ENCODE results near the gene ARHGEF12.

The ARHGEF12 gene

DNA sequence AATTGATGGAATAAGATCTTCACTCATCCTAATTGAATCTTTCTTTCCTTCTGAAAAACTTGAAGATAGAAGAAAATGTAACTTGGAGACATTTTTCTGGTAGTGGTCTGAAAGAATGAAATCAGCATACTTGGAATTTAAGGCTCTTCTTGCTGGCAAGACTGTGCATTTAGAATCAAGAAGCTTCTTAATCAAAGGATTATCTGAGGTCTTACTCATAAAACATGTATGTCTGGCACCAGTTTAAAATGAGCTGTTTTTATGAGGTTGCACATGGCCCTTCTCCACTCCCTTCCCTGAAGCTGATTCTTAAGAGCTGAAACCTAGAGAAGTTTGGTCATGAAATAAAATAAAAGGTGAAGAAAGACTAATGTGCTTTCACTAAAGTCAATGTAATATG, 77.3 kb downstream of the ARHGEF12 start:
- Histone ChIP-seq H4K20me1 (ENCODE audit: insufficient read depth, low read length) (no peaks in the 10 kb centered on the region), H2AFZ (ENCODE audit: low read depth, low read length) (no peak overlapping the region), H3K27ac (ENCODE audit: low read length) (no peak overlapping the region), H3K9me3 (ENCODE audit: insufficient read depth, low read length) (no peaks in the 10 kb centered on the region), H3K4me1 (ENCODE audit: low read length) (no peaks in the 10 kb centered on the region), H3K27me3 (ENCODE audit: low read depth, low read length) (no peaks in the 10 kb centered on the region), H3K36me3 (replicated peaks; ENCODE audit: low read depth, low read length) (no peaks in the 10 kb centered on the region), H3K4me3 (ENCODE audit: low read length) (no peak overlapping the region), H3K4me2 (ENCODE audit: low read length) (no peak overlapping the region), H3K79me2 (ENCODE audit: low read length) (no peaks in the 10 kb centered on the region), H3K9ac (ENCODE audit: low read length) (no peak overlapping the region)
- TF ChIP-seq EZH2phosphoT487 (IDR thresholded peaks at IDR 0.05; ENCODE audit: low read depth), result no peak
- TF ChIP-seq, protein P1, sequence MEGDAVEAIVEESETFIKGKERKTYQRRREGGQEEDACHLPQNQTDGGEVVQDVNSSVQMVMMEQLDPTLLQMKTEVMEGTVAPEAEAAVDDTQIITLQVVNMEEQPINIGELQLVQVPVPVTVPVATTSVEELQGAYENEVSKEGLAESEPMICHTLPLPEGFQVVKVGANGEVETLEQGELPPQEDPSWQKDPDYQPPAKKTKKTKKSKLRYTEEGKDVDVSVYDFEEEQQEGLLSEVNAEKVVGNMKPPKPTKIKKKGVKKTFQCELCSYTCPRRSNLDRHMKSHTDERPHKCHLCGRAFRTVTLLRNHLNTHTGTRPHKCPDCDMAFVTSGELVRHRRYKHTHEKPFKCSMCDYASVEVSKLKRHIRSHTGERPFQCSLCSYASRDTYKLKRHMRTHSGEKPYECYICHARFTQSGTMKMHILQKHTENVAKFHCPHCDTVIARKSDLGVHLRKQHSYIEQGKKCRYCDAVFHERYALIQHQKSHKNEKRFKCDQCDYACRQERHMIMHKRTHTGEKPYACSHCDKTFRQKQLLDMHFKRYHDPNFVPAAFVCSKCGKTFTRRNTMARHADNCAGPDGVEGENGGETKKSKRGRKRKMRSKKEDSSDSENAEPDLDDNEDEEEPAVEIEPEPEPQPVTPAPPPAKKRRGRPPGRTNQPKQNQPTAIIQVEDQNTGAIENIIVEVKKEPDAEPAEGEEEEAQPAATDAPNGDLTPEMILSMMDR (IDR thresholded peaks at IDR 0.05; ENCODE audit: low read depth, low read length), result no peak

DNA sequence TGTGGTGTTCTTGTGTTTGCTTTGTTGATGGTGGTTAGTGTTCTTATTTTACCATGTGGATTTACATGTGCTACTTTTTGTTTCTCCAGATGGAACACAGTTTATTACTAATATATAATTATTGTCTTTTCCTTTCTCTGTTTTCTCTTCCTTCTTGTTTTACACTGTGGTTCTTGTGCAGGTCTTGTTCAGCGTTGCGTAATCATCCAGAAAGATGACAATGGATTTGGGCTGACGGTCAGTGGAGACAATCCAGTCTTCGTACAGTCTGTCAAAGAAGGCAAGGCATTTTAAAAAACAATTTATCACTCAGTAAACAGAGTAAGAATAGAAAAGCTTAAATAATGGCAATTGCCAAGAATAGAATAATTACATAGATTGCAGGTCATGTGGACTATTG, 84.4 kb downstream of the ARHGEF12 start:
- Histone ChIP-seq H3K27ac (ENCODE audit: low read length) (no peak overlapping the region), H3K79me2 (ENCODE audit: low read length) (no peaks in the 10 kb centered on the region), H2AFZ (ENCODE audit: low read depth, low read length) (no peak overlapping the region), H3K27me3 (ENCODE audit: low read depth, low read length) (no peaks in the 10 kb centered on the region), H3K4me1 (ENCODE audit: low read length) (peaks cover 11% of the 10 kb centered on the region), H3K4me2 (ENCODE audit: low read length) (no peak overlapping the region), H4K20me1 (ENCODE audit: insufficient read depth, low read length) (no peaks in the 10 kb centered on the region), H3K4me3 (ENCODE audit: low read length) (no peak overlapping the region), H3K36me3 (replicated peaks; ENCODE audit: low read depth, low read length) (peaks cover 2% of the 10 kb centered on the region), H3K9ac (ENCODE audit: low read length) (no peak overlapping the region), H3K9me3 (ENCODE audit: insufficient read depth, low read length) (no peaks in the 10 kb centered on the region)
- TF ChIP-seq, protein P1 (IDR thresholded peaks at IDR 0.05; ENCODE audit: low read depth, low read length), result no peak
- TF ChIP-seq EZH2phosphoT487 (IDR thresholded peaks at IDR 0.05; ENCODE audit: low read depth), result no peak

DNA sequence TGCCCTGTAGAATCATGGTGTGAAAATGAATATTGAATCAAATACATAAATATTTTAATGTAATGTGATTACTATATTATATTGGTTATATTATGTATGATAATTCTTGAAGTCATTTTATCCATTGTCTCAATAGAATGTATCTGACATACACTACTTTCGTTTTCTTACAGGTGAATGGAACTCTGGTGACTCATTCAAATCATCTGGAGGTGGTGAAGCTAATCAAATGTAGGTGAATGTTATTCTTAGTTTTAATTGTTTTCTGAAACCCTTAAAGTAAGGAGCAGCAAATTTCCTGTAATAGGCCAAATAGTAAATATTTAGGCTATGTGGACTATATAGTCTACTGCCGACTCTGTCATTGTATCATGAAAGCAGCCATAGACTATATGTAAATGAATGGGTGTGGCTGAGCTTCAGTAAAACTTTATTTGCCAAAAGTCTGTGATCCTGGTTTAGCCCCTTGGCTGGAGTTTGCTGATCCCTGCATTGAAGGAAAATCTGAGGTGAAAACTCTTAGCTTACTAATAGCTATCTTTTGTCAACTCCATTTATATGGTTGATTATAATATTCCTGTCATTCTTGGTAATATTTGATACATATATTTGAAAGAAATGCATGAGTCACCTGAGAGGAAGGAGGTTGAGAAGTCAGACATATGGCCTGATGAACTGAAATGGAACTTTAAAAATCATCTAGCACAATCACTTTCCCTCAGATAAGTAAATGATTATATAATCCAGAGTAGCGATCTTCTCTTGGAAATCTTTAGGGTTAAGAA, 88.2 kb downstream of the ARHGEF12 start:
- Histone ChIP-seq H3K4me3 (ENCODE audit: low read length) (no peak overlapping the region), H3K27ac (ENCODE audit: low read length) (no peak overlapping the region)
- TF ChIP-seq, protein P1 (IDR thresholded peaks at IDR 0.05; ENCODE audit: low read depth, low read length), result no peak
- TF ChIP-seq EZH2phosphoT487 (IDR thresholded peaks at IDR 0.05; ENCODE audit: low read depth), result no peak

DNA sequence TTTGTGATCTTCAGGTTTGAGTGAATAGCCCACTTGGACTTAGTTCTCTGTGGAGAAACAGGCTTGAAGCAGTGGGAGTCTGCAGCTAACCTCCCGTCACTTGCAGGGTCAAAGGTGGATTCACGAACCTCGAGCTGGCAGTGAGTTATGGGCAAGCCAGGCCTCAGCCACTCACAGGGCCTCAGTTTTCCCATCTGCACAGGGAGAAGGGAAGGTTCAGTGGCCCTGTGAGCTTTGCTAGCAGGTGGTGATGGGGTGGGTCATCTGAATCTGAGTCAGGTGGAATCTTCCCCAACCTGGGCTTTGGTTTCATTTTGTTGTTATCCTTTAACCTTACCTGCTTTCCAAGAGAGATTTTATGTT, 88.7 kb downstream of the ARHGEF12 start:
- H3K4me2 ChIP-seq (ENCODE audit: low read length), result peak overlapping the region; percentile 28

More for the DNA sequence above, 88.2 kb downstream of the ARHGEF12 start:
- no peak overlapping the region for H3K9ac ChIP-seq (ENCODE audit: low read length)
- H3K9me3 ChIP-seq (ENCODE audit: insufficient read depth, low read length), result no peaks in the 10 kb centered on the region
- H3K79me2 ChIP-seq (ENCODE audit: low read length), result no peaks in the 10 kb centered on the region
- H3K27me3 ChIP-seq (ENCODE audit: low read depth, low read length), result no peaks in the 10 kb centered on the region
- H4K20me1 ChIP-seq (ENCODE audit: insufficient read depth, low read length), result no peaks in the 10 kb centered on the region
- H2AFZ ChIP-seq (ENCODE audit: low read depth, low read length), result no peak overlapping the region
- H3K4me2 ChIP-seq (ENCODE audit: low read length), result peak overlapping the region; percentile 28; the same call in 1 of the 2 replicates
- H3K4me1 ChIP-seq (ENCODE audit: low read length), result peaks cover 15% of the 10 kb centered on the region
- H3K36me3 ChIP-seq (replicated peaks; ENCODE audit: low read depth, low read length), result peaks cover 2% of the 10 kb centered on the region

More for the DNA sequence above, 88.7 kb downstream of the ARHGEF12 start:
- Histone ChIP-seq H2AFZ (ENCODE audit: low read depth, low read length) (no peak overlapping the region), H4K20me1 (ENCODE audit: insufficient read depth, low read length) (no peaks in the 10 kb centered on the region), H3K27me3 (ENCODE audit: low read depth, low read length) (no peaks in the 10 kb centered on the region), H3K4me1 (ENCODE audit: low read length) (peaks cover 15% of the 10 kb centered on the region), H3K36me3 (replicated peaks; ENCODE audit: low read depth, low read length) (peaks cover 2% of the 10 kb centered on the region), H3K4me3 (ENCODE audit: low read length) (no peak overlapping the region), H3K27ac (ENCODE audit: low read length) (no peak overlapping the region), H3K79me2 (ENCODE audit: low read length) (no peaks in the 10 kb centered on the region), H3K9ac (ENCODE audit: low read length) (no peak overlapping the region), H3K9me3 (ENCODE audit: insufficient read depth, low read length) (no peaks in the 10 kb centered on the region)
- TF ChIP-seq EZH2phosphoT487 (IDR thresholded peaks at IDR 0.05; ENCODE audit: low read depth), result no peak
- TF ChIP-seq, protein P1 (IDR thresholded peaks at IDR 0.05; ENCODE audit: low read depth, low read length), result no peak

All from OCI-LY3 (cell line).